ENCODE measurements around the gene PCDH8. TPM values are rescaled to one million over a fixed set of nuclear protein-coding genes. Genes with fewer than 3 reads are reported as not detected.

Gene PCDH8
- total RNA-seq, 2 donors from 2014 or later: 0.15 to 0.21 TPM

DNA sequence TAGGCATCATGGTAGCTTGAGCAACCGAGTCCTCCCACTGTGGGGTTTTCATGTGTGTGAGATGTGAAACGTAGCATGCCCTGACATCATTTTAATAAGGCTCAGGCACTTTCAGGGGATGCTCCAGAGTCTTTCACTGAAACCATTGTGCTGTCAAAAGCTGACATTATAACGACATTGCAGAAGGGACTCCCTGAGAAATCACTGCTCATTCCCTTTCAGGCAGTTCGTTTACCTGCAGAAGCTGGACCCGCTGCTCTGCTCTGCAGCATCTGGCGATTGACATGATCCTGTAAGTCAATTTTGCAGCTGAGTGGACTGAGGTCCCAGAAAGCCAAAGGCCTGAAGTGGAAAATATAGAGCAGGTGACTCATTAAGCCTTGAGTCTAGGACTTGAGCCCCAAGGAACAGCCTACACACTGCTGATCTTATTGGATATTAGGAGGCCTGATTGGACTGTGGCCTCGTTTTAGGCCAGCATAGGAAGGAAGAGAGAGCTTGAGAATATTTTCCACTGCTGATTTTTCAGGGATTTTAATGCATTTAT, 54.9 kb downstream of the PCDH8 start:
- TF ChIP-seq, protein P1, sequence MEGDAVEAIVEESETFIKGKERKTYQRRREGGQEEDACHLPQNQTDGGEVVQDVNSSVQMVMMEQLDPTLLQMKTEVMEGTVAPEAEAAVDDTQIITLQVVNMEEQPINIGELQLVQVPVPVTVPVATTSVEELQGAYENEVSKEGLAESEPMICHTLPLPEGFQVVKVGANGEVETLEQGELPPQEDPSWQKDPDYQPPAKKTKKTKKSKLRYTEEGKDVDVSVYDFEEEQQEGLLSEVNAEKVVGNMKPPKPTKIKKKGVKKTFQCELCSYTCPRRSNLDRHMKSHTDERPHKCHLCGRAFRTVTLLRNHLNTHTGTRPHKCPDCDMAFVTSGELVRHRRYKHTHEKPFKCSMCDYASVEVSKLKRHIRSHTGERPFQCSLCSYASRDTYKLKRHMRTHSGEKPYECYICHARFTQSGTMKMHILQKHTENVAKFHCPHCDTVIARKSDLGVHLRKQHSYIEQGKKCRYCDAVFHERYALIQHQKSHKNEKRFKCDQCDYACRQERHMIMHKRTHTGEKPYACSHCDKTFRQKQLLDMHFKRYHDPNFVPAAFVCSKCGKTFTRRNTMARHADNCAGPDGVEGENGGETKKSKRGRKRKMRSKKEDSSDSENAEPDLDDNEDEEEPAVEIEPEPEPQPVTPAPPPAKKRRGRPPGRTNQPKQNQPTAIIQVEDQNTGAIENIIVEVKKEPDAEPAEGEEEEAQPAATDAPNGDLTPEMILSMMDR (IDR thresholded peaks at IDR 0.05): no peak
- intact Hi-C loops (cut with DNase I): no loop called here
- H3K27me3 ChIP-seq: no peaks in the 10 kb centered on the region

More for the DNA sequence above, 54.9 kb downstream of the PCDH8 start:
- no peak overlapping the region for H3K9ac ChIP-seq (ENCODE audit: low read depth in 2 of 2, low read length in 2 of 2)
- H3K27ac ChIP-seq: no peak overlapping the region
- H3K9me3 ChIP-seq: no peaks in the 10 kb centered on the region
- no peak for DNase-seq
- no peaks in the 10 kb centered on the region for H3K4me1 ChIP-seq
- no peaks in the 10 kb centered on the region for H3K36me3 ChIP-seq
- no peak overlapping the region for H3K4me3 ChIP-seq

Small RNA genes within 50 kb of the gene (microRNA-seq; reads per million reads assigned to microRNA genes)
- gene MIR759: not detected

Other genes with a start within 250 kb of the PCDH8 start
- 1 to 10 TPM; 2.5 to 2.7 TPM for gene HNRNPA1L2, start 206.2 kb downstream of the PCDH8 start, total RNA-seq
- gene SUGT1, start 195.8 kb downstream of the PCDH8 start, total RNA-seq: 10 to 100 TPM; 45.5 to 60.5 TPM
- under 1 TPM; 0.30 to 0.35 TPM for gene CNMD, start 108.8 kb downstream of the PCDH8 start, total RNA-seq
- gene OLFM4, start 180.2 kb upstream of the PCDH8 start, total RNA-seq: 1,000 to 10,000 TPM in 1 of 2 donors, 100 to 1,000 TPM in 1; 489 to 1,049 TPM